GM12891 (cell line): ENCODE results near the gene KHDC1.

Experiments used
- POLR2A ChIP-seq: IDR thresholded peaks from 2 replicates; pipeline ENCODE4 v1.6.1; 2011; ENCODE audit warnings: low read depth, low read length, control low read depth
- POLR2AphosphoS5 ChIP-seq: IDR thresholded peaks from 2 replicates; pipeline ENCODE4 v1.6.1; 2011; ENCODE audit warnings: low read depth, low read length, control low read depth
- SPI1 ChIP-seq: IDR thresholded peaks from 2 replicates; pipeline ENCODE4 v1.6.1; 2011; ENCODE audit warnings: low read depth, low read length, control low read depth
- TAF1 ChIP-seq: IDR thresholded peaks from 2 replicates; pipeline ENCODE4 v1.6.1; 2011; ENCODE audit warnings: low read depth, low read length, control low read depth

DNA sequence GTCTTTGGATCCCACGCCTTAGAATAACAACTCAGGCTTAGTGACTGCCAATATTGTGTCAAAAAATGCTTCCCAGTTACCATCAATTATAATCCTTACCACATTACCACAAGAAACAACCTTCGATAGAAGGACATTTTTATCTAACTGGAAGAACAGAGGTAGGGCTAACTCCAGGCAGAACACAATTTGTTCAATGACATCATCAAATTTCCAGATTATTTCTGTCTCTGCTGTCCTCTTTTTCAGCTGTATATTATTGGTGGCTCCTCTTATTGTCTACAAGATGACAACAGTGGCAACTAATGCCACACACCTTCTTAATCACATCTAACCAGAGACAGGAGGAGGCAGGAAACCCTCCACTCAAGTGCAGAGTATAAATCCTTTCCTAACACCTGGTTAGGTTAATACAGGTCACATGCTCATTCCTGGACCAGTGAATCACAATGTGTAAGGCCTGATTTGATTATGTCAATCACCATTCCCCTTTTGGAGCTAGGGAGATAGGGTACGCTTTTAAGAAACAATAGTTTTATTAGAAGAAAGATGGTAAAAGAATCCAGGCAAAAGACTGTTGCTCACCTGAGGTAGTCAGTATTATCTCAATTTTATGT is 55.7 kb downstream of the KHDC1 start:
- no peak for TF ChIP-seq POLR2AphosphoS5
- no peak for TF ChIP-seq POLR2A
- TF ChIP-seq TAF1, result no peak
- TF ChIP-seq SPI1, result no peak
